Keratinocyte (primary cell): ENCODE results near the gene AQP7. TPM values are rescaled to one million over a fixed set of nuclear protein-coding genes. Genes with fewer than 3 reads are reported as not detected.
"Not testable (repeated sequence)": the region's sequence is repeated elsewhere in the genome, so short reads cannot be mapped to it uniquely, and the experiment has no call there.

Experiments
- DNase-seq: peaks from one replicate; pipeline ENCODE4 v3.0.0-alpha.2; 2011; ENCODE audit warnings: low read depth, missing footprints, low spot score
- FAIRE-seq: peaks from 2 replicates; lab custom pipeline; 2011; peaks lifted over from hg19 to GRCh38; lab: Jason Lieb, UNC
- H2AFZ ChIP-seq: 2 replicates; pipeline ENCODE4 v1.6.0; 2012; ENCODE audit warnings: low read length, control low read depth, inconsistent platforms; ENCODE audit not compliant: control insufficient read depth
- H3K27ac ChIP-seq: 2 replicates; pipeline ENCODE4 v1.5.1; 2011; ENCODE audit warnings: low read length; ENCODE audit not compliant: control insufficient read depth, insufficient read depth
- H3K27me3 ChIP-seq: 3 replicates; pipeline ENCODE4 v1.6.0; 2011; ENCODE audit warnings: low read length; ENCODE audit not compliant: control insufficient read depth, insufficient read depth; ENCODE audit errors: extremely low read depth
- H3K36me3 ChIP-seq, 2 experiments: 2 replicates in 1 of 2; 3 replicates in 1 of 2; pipeline ENCODE4 v1.5.1; 2011; ENCODE audit warnings: low read length in 2 of 2, mild to moderate bottlenecking in 1 of 2; ENCODE audit not compliant: control insufficient read depth in 2 of 2, insufficient read depth in 2 of 2; ENCODE audit errors: extremely low read depth in 1 of 2
- H3K4me1 ChIP-seq: 3 replicates; pipeline ENCODE4 v1.5.1; 2011; ENCODE audit warnings: low read length; ENCODE audit not compliant: control insufficient read depth, insufficient read depth; ENCODE audit errors: extremely low read depth
- H3K4me2 ChIP-seq: 3 replicates; pipeline ENCODE4 v1.6.0; 2011; ENCODE audit warnings: low read depth, low read length; ENCODE audit not compliant: control insufficient read depth, insufficient read depth; ENCODE audit errors: extremely low read depth
- H3K4me3 ChIP-seq, 3 experiments: fragments of 200-600 bp in 1 of 3; sonication (generic) in 1 of 3; 2 replicates in 2 of 3; 3 replicates in 1 of 3; pipeline ENCODE4 v1.5.1; 2011 to 2016; ENCODE audit warnings: low read length in 3 of 3, mild to moderate bottlenecking in 3 of 3, control low read depth in 2 of 3, inconsistent platforms in 1 of 3, low read depth in 1 of 3, mixed read lengths in 1 of 3, mixed run types in 1 of 3, moderate library complexity in 1 of 3; ENCODE audit not compliant: control insufficient read depth in 2 of 3, insufficient read depth in 2 of 3; ENCODE audit errors: extremely low read depth in 1 of 3
- H3K79me2 ChIP-seq: 2 replicates; pipeline ENCODE4 v1.6.0; 2012; ENCODE audit warnings: low read length; ENCODE audit not compliant: control insufficient read depth, insufficient read depth
- H3K9ac ChIP-seq: 3 replicates; pipeline ENCODE4 v1.6.0; 2011; ENCODE audit warnings: low read length; ENCODE audit not compliant: control insufficient read depth, insufficient read depth; ENCODE audit errors: extremely low read depth
- H3K9me1 ChIP-seq: 3 replicates; pipeline ENCODE4 v1.6.0; 2011; ENCODE audit warnings: low read length; ENCODE audit not compliant: control insufficient read depth, insufficient read depth; ENCODE audit errors: extremely low read depth
- H3K9me3 ChIP-seq: 2 replicates; pipeline ENCODE4 v1.5.1; 2012; ENCODE audit warnings: low read depth, low read length; ENCODE audit not compliant: control insufficient read depth
- H4K20me1 ChIP-seq: 3 replicates; pipeline ENCODE4 v1.6.0; 2011; ENCODE audit warnings: low read length; ENCODE audit not compliant: control insufficient read depth, insufficient read depth; ENCODE audit errors: extremely low read depth
- dilution Hi-C: fragments of 300-500 bp; cut with MboI; formaldehyde crosslinking; loops from one replicate; pipeline ENCODE4 v1.7.0; 2020; ENCODE audit warnings: low sequenced_read_pairs; ENCODE audit not compliant: extremely low pct_ligation_motif_present
- polyA minus RNA-seq, 3 experiments: library from RNA; depleted of rRNA, polyadenylated mRNA; stranded (reverse); fragments of >200 nt; gene quantifications; 1 replicate in 1 of 3; 2 replicates in 1 of 3; 3 replicates in 1 of 3; pipeline ENCODE4 v1.2.3, GENCODE V29; 2011
- polyA plus RNA-seq, 5 experiments: library from polyadenylated mRNA; depleted of rRNA in 3 of 5; stranded (reverse) in 3 of 5; stranded (forward) in 1 of 5; unstranded in 1 of 5; fragments of >200 nt; gene quantifications; 1 replicate in 1 of 5; 2 replicates in 3 of 5; 3 replicates in 1 of 5; pipeline versions ENCODE4 v1.2.1 to v1.2.3, GENCODE V29; 2011 to 2012; ENCODE audit warnings: missing spikeins in 2 of 5, low read depth in 1 of 5, low replicate concordance in 1 of 5
- TF ChIP-seq, protein P1 (sequence below), 3 experiments: IDR thresholded peaks in 1 of 3; conservative IDR thresholded peaks in 1 of 3; optimal IDR thresholded peaks in 1 of 3; 2 replicates in 2 of 3; 3 replicates in 1 of 3; pipeline versions ENCODE3 to v1.5.1; 2011; ENCODE audit warnings: low read length in 3 of 3, mild to moderate bottlenecking in 3 of 3, moderate library complexity in 2 of 3, control low read depth in 1 of 3, inconsistent platforms in 1 of 3; ENCODE audit not compliant: insufficient read depth in 2 of 3; ENCODE audit errors: extremely low read depth in 1 of 3

The AQP7 gene
- polyA plus RNA-seq: not detected in 3 replicates
- not detected for polyA plus RNA-seq (2011; ENCODE audit: low read depth)
- polyA plus RNA-seq (2011; cell fraction: cytosol; rRNA removed): not detected in 2 replicates
- polyA plus RNA-seq (2011; cell fraction: nucleus; rRNA removed): 0.10 and 0.19 TPM in 2 replicates
- polyA plus RNA-seq (2012; ENCODE audit: low replicate concordance): 0.14 TPM in 1 of 2 replicates, not detected in the other
- not detected in 3 replicates for polyA minus RNA-seq
- not detected for polyA minus RNA-seq (2011; cell fraction: cytosol; rRNA and poly(A)+ RNA removed)
- polyA minus RNA-seq (2011; cell fraction: nucleus; rRNA and poly(A)+ RNA removed): not detected in 2 replicates

GRCh38 chr9:33402371-33402770 is at the start of gene AQP7:
Gene AQP7, minus strand, starts transcription at chr9:33402568. Its CDS starts 1,306 bp downstream, at chr9:33401262.
- H4K20me1 ChIP-seq, H3K4me3 ChIP-seq, H3K9ac ChIP-seq, H3K4me1 ChIP-seq, H3K9me3 ChIP-seq, FAIRE-seq, dilution Hi-C loops, H3K36me3 ChIP-seq, H3K9me1 ChIP-seq, H3K4me2 ChIP-seq, H3K79me2 ChIP-seq, H3K27me3 ChIP-seq, DNase-seq, H3K27ac ChIP-seq: not testable (repeated sequence)
- peak within 1 kb of the TSS; percentile 44 for H2AFZ ChIP-seq

DNA sequence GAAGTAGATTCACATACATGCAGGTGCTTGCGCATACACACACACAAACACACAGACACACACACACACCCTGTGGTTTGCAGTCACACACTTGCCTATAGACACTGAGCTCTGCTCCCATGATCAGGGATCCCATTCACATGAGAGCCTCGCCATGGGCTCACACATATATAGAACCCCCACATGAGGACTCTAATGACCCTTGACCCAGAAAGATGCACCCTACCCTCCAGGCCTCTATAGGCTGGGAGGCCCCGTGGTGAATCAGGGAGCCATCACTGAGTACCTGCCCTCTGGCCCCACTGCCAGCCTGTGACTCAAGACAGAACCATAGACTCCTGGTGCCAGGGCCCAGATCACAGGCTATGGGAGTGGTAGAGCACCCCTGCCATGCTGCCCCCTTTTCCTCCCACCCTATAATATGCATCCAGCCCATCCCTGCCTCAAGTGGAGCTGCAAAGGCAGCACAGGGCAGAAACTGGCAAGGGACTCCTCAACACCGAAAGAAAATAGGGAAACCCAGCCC is 48.3 kb upstream of the AQP7 start:
- no peak for DNase-seq
- H4K20me1 ChIP-seq: no peaks in the 10 kb centered on the region

More for the DNA sequence above, 48.3 kb upstream of the AQP7 start:
- Histone ChIP-seq H3K9me3 (no peaks in the 10 kb centered on the region), H3K4me3 (no peak overlapping the region), H3K27ac (peak overlapping the region; percentile 20), H3K27me3 (no peaks in the 10 kb centered on the region), H3K4me2 (no peak overlapping the region), H3K79me2 (no peaks in the 10 kb centered on the region), H3K4me1 (peaks cover 61% of the 10 kb centered on the region), H3K9me1 (no peaks in the 10 kb centered on the region), H2AFZ (no peak overlapping the region), H3K36me3 (no peaks in the 10 kb centered on the region), H3K9ac (no peak overlapping the region)
- peak; percentile 55 for FAIRE-seq
- dilution Hi-C loops: no loop called here
- TF ChIP-seq, protein P1, sequence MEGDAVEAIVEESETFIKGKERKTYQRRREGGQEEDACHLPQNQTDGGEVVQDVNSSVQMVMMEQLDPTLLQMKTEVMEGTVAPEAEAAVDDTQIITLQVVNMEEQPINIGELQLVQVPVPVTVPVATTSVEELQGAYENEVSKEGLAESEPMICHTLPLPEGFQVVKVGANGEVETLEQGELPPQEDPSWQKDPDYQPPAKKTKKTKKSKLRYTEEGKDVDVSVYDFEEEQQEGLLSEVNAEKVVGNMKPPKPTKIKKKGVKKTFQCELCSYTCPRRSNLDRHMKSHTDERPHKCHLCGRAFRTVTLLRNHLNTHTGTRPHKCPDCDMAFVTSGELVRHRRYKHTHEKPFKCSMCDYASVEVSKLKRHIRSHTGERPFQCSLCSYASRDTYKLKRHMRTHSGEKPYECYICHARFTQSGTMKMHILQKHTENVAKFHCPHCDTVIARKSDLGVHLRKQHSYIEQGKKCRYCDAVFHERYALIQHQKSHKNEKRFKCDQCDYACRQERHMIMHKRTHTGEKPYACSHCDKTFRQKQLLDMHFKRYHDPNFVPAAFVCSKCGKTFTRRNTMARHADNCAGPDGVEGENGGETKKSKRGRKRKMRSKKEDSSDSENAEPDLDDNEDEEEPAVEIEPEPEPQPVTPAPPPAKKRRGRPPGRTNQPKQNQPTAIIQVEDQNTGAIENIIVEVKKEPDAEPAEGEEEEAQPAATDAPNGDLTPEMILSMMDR (optimal IDR thresholded peaks at IDR 0.05 in 1 of 3, IDR thresholded peaks at IDR 0.05 in 1 of 3, conservative IDR thresholded peaks at IDR 0.05 in 1 of 3; ENCODE audit: extremely low read depth in 1 of 3, insufficient read depth in 2 of 3, low read length in 3 of 3): no peak
